Measurements from ENCODE around the gene PPID. TPM values are rescaled to one million over a fixed set of nuclear protein-coding genes. Genes with fewer than 3 reads are reported as not detected.
A peak's percentile ranks its signal among the peaks of the same experiment; 100 is the strongest.

Gene PPID
- total RNA-seq, 1 experiment from 2014 or later: 43.3 TPM

DNA sequence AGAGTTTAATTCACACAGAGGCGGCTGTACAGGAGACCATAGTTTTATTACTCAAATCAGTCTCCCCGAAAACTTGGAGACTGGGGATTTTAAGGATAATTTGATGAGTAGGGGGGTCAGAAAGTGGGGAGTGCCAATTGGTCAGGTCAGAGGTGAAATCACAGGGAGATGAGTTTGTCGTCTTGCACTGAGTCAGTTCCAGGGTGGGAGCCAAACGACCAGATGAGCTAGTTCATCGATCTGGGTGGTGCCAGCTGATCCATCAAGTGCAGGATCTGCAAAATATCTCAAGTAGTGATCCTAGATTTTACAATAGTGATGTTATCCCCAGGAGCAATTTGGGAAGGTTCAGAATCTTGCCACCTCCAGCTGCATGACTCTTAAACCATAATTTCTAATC is 47.1 kb downstream of the PPID start:
- BruUV-seq (replicated peaks): no TSS peak

DNA sequence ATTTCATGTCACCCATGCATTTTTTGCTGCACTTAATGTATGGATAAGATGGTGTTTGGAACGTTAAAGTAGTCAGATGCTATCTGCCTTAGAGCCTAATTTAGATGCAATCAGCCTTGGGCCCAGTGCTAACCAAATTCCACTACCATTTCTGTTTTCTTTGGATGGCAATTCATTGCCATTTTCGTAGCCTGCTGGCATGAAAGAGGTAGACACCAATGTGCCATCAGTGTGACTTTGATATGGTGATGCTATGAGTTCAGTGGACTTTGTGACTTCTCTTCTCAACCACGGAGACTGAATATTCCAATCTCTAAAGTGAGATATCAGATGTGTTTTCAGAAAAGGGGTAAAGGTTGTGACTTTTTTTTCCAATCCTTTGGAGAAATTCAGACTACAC is 49.6 kb downstream of the PPID start:
- peaks cover 45% of the 10 kb centered on the region for H3K79me2 ChIP-seq (ENCODE audit: low read length)
- no peak overlapping the region for H3K9ac ChIP-seq (ENCODE audit: low read length)
- 0 out of 2 replicates have a peak, but pooled peaks cover 2% of the 10 kb centered on the region for H3K36me3 ChIP-seq (ENCODE audit: low read depth, low read length)
- peak overlapping the region; percentile 89; the same call in 1 of the 2 replicates for H3K4me2 ChIP-seq (ENCODE audit: low read length)
- no peak overlapping the region for H3K27ac ChIP-seq (ENCODE audit: low read length)
- H3K27me3 ChIP-seq (ENCODE audit: low read length): no peaks in the 10 kb centered on the region
- no peak overlapping the region for H2AFZ ChIP-seq (ENCODE audit: low read length)
- peaks cover 5% of the 10 kb centered on the region; the same call in 1 of the 2 replicates for H4K20me1 ChIP-seq (ENCODE audit: low read length)
- no peak for TF ChIP-seq EZH2 (IDR thresholded peaks at IDR 0.05; ENCODE audit: low read length, unreplicated experiment)
- no peak for TF ChIP-seq EZH2phosphoT487 (IDR thresholded peaks at IDR 0.05; ENCODE audit: borderline replicate concordance, low read length)
- TF ChIP-seq, protein P1, sequence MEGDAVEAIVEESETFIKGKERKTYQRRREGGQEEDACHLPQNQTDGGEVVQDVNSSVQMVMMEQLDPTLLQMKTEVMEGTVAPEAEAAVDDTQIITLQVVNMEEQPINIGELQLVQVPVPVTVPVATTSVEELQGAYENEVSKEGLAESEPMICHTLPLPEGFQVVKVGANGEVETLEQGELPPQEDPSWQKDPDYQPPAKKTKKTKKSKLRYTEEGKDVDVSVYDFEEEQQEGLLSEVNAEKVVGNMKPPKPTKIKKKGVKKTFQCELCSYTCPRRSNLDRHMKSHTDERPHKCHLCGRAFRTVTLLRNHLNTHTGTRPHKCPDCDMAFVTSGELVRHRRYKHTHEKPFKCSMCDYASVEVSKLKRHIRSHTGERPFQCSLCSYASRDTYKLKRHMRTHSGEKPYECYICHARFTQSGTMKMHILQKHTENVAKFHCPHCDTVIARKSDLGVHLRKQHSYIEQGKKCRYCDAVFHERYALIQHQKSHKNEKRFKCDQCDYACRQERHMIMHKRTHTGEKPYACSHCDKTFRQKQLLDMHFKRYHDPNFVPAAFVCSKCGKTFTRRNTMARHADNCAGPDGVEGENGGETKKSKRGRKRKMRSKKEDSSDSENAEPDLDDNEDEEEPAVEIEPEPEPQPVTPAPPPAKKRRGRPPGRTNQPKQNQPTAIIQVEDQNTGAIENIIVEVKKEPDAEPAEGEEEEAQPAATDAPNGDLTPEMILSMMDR (conservative IDR thresholded peaks at IDR 0.05; ENCODE audit: low read depth, low read length): no peak
- no peaks in the 10 kb centered on the region for H3K9me3 ChIP-seq (ENCODE audit: low read length)
- BruUV-seq (replicated peaks): no TSS peak
- ATAC-seq (no peak), DNase-seq (no peak)
- peaks cover 12% of the 10 kb centered on the region for H3K4me1 ChIP-seq (ENCODE audit: insufficient read depth, low read length)
- H3F3A ChIP-seq (ENCODE audit: low read length, unreplicated experiment): no peaks in the 10 kb centered on the region
- CTCF ChIA-PET: no interaction called here
- no peaks in the 10 kb centered on the region for H3K9me2 ChIP-seq (replicated peaks; ENCODE audit: low read length)
- POLR2A ChIA-PET (ENCODE audit: unreplicated experiment): no interaction called here
- no peak overlapping the region; the same call in 1 of the 2 replicates for H3K4me3 ChIP-seq (ENCODE audit: low read length)
- intact Hi-C loops (cut with micrococcal nuclease): no loop called here

More for the DNA sequence above, 47.1 kb downstream of the PPID start:
- no peaks in the 10 kb centered on the region for H4K20me1 ChIP-seq (ENCODE audit: low read length)
- H3K27ac ChIP-seq (ENCODE audit: low read length): no peak overlapping the region
- H3K4me3 ChIP-seq (ENCODE audit: low read length): no peak overlapping the region
- intact Hi-C loops (cut with micrococcal nuclease): no loop called here
- peaks cover 21% of the 10 kb centered on the region for H3K79me2 ChIP-seq (ENCODE audit: low read length)
- H3K4me1 ChIP-seq (ENCODE audit: insufficient read depth, low read length): peaks cover 7% of the 10 kb centered on the region
- no peak for ATAC-seq
- H2AFZ ChIP-seq (ENCODE audit: low read length): no peak overlapping the region
- ChIA-PET POLR2A (ENCODE audit: unreplicated experiment) (no interaction called here), CTCF (no interaction called here)
- no peaks in the 10 kb centered on the region for H3K9me2 ChIP-seq (replicated peaks; ENCODE audit: low read length)
- TF ChIP-seq EZH2 (IDR thresholded peaks at IDR 0.05; ENCODE audit: low read length, unreplicated experiment) (no peak), EZH2phosphoT487 (IDR thresholded peaks at IDR 0.05; ENCODE audit: borderline replicate concordance, low read length) (no peak)
- TF ChIP-seq, protein P1 (conservative IDR thresholded peaks at IDR 0.05; ENCODE audit: low read depth, low read length): no peak
- no peaks in the 10 kb centered on the region for H3K27me3 ChIP-seq (ENCODE audit: low read length)
- no peaks in the 10 kb centered on the region for H3K36me3 ChIP-seq (ENCODE audit: low read depth, low read length)
- H3K9ac ChIP-seq (ENCODE audit: low read length): no peak overlapping the region
- H3K4me2 ChIP-seq (ENCODE audit: low read length): no peak overlapping the region
- no peaks in the 10 kb centered on the region for H3K9me3 ChIP-seq (ENCODE audit: low read length)
- H3F3A ChIP-seq (ENCODE audit: low read length, unreplicated experiment): no peaks in the 10 kb centered on the region
- no peak for DNase-seq

DNA sequence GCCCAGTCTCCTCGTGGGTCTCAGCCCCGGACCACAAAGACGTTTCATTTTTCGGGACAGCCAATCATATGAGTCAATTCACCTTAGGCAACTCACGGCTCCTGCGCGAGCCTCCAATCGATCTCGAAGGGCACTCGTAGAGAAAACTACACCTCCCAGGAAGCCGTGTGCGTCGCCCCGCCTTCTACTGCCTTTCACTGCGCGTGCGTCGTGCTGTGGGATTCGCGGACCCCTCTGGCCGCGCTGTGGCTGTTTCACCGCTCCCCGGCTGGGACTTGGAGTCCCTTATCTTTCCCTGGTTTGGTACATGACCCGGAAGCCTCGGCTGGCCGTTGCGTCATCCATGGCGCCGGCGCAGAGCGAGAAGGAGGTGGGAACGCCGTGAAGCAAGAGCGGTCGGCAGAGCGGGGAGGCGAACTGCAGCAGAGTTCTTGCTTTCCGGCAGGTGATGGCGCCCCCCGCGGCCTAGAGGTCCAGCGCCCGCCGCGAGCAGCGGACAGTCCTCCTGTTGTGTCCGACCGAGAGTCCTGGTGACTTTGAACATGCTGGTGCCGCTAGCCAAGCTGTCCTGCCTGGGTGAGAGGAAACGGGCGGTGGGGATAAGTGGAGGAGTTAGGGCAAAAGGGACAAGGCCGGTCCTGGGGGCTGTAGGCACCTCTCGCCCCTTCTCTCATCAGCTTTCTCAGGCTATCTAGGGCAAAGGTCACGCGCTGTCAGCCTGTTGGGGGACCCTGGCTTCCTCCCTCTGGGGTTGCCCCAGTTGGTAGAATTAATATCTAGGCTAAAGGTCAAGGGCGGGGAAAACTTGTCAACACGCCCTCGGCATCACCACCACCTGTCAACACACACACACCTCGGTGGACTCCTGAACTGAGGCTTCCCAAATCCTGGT is 51.0 kb downstream of the PPID start, which contains the start of gene ETFDH:
Gene ETFDH (plus strand): TSS at position 382 of the 892 bp plus-strand sequence. CDS start 161 bp downstream, at position 543.
- no TSS peak for BruUV-seq (replicated peaks)
- peaks cover 55% of the 10 kb centered on the region for H3K79me2 ChIP-seq (ENCODE audit: low read length)

More for the DNA sequence above, 51.0 kb downstream of the PPID start, which contains the start of gene ETFDH:
- H3K4me2 ChIP-seq (ENCODE audit: low read length): peak within 1 kb of the TSS; percentile 89
- POLR2A ChIA-PET (ENCODE audit: unreplicated experiment): no interaction called here
- peak within 1 kb of the TSS; percentile 88 for H3K9ac ChIP-seq (ENCODE audit: low read length)
- intact Hi-C loops (cut with micrococcal nuclease): no loop called here
- H4K20me1 ChIP-seq (ENCODE audit: low read length): peaks cover 5% of the 10 kb centered on the region; the same call in 1 of the 2 replicates
- TF ChIP-seq EZH2 (IDR thresholded peaks at IDR 0.05; ENCODE audit: low read length, unreplicated experiment): no peak
- TF ChIP-seq, protein P1 (conservative IDR thresholded peaks at IDR 0.05; ENCODE audit: low read depth, low read length): peak; percentile 72
- H3K4me1 ChIP-seq (ENCODE audit: insufficient read depth, low read length): peaks cover 12% of the 10 kb centered on the region
- DNase-seq (peak; percentile 96), ATAC-seq (peak; percentile 88)
- H3K27me3 ChIP-seq (ENCODE audit: low read length): no peaks in the 10 kb centered on the region
- H3F3A ChIP-seq (ENCODE audit: low read length, unreplicated experiment): no peaks in the 10 kb centered on the region
- no peaks in the 10 kb centered on the region for H3K9me2 ChIP-seq (replicated peaks; ENCODE audit: low read length)
- peak within 1 kb of the TSS; percentile 95 for H2AFZ ChIP-seq (ENCODE audit: low read length)
- H3K9me3 ChIP-seq (ENCODE audit: low read length): no peaks in the 10 kb centered on the region
- H3K36me3 ChIP-seq (ENCODE audit: low read depth, low read length): peaks cover 2% of the 10 kb centered on the region; the same call in 1 of the 2 replicates
- peak within 1 kb of the TSS; percentile 67 for H3K27ac ChIP-seq (ENCODE audit: low read length)
- peak within 1 kb of the TSS; percentile 76 for H3K4me3 ChIP-seq (ENCODE audit: low read length)
- CTCF ChIA-PET: no interaction called here

All from PC-3 (cell line).